Measurements from ENCODE around the gene ITGB2. TPM values are rescaled to one million over a fixed set of nuclear protein-coding genes. Genes with fewer than 3 reads are reported as not detected.
A peak's percentile ranks its signal among the peaks of the same experiment; 100 is the strongest.

ITGB2 gene
- total and polyA plus RNA-seq, 3 experiments from 2014 or later, result 159 to 847 (median 165) TPM

DNA sequence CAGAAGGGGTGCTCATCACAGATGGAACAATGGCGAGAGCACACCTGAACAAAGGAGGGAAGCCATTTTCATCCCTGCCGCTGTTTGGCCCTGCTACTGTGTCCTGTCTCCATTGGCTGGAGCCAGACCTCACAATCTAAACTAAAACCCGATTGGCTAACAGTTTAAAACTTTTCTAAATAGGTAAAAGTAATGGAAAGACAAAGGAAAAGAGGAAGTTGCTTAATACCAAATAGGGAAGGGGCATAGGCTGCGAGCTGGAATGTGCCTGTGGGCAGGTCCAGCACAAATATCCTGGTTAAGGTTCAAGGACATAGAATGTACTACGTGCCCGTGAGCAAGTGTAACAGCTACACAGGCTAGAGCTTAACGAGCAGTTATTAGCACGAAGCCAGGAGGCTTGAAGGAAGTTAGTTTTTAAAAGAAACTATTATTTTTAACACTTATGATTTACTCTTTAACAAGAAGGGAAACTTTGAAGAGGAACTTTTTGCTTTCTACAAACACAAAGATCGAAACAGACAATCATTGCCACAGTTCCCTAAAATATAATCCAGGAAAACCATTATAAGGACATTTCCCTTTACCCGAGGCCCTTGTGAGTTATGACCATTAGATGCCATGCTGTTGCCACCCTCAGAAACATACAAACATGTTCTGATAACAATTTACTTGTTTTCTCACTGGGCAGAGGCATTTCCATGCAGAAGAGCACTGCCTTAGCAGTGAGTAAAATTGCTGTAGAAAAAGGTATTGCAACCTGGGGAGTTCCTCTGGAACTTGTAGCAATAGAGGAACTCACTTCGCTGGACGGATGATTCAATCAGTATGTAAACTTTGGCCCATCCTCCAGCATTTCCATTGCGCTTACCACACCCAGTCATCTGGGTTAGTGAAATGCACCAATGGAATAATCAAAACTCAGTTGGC lies 42.4 kb downstream of the ITGB2 start:
- Histone ChIP-seq H3K36me3 (ENCODE audit: insufficient read depth, low read length) (no peaks in the 10 kb centered on the region), H3K27me3 (ENCODE audit: insufficient read depth, low read length, poor library complexity, severe bottlenecking) (no peaks in the 10 kb centered on the region), H3K27ac (ENCODE audit: low read depth, low read length) (peak overlapping the region; percentile 51), H3K4me3 (ENCODE audit: low read length) (no peak overlapping the region), H3K4me1 (ENCODE audit: insufficient read depth, low read length) (peaks cover 31% of the 10 kb centered on the region), H3K9me3 (ENCODE audit: low read length) (no peaks in the 10 kb centered on the region)
- no peak overlapping the region for H3K27ac Mint-ChIP-seq
- POLR2A ChIA-PET, result no interaction called here
- peaks cover 0 to 7% (median 0%) of the 10 kb centered on the region in 3 donors for H3K36me3 Mint-ChIP-seq
- H3K9me3 Mint-ChIP-seq, result no peaks in the 10 kb centered on the region
- H3K27me3 Mint-ChIP-seq, result no peaks in the 10 kb centered on the region
- DNase-seq, result no peak
- H3K4me3 Mint-ChIP-seq, result no peak overlapping the region
- CTCF ChIA-PET, result no interaction called here
- H3K4me1 Mint-ChIP-seq, result peaks cover 32 to 44% (median 40%) of the 10 kb centered on the region in 3 donors

DNA sequence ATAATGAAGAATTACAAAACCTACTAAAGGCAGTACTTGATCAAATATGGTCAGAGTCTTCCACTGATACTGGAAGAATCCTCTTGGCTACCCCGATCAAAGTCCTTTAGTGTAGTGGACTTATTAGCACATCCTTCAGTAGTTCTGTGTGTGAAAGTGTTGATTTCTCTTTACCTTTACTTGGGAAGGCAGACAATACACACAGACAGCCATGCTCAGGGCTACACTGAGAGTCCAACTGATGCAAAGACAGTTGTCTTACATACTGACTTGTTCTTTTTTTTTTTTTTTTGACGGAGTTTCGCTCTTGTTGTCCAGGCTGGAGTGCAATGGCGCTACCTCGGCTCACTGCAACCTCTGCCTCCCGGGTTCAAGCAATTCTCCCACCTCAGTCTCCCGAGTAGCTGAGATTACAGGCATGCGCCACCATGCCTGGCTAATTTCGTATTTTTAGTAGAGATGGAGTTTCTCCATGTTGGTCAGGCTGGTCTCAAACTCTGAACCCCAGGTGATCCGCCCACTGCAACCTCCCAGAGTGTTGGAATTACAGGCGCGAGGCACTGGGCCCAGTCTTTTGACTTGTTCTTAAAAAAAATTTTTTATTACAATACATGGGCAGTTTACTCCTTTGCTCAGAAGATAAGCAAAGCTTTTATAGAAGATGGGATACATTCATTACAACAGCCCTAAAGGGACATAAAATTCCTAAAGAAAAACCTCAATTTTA lies 43.7 kb downstream of the ITGB2 start:
- no peak overlapping the region for H3K27ac ChIP-seq (ENCODE audit: low read depth, low read length)
- DNase-seq, result no peak
- H3K36me3 ChIP-seq (ENCODE audit: insufficient read depth, low read length), result no peaks in the 10 kb centered on the region
- Mint-ChIP-seq H3K4me3 (peak overlapping the region in 1 of 7 donors; percentile 66), H3K27me3 (no peaks in the 10 kb centered on the region), H3K4me1 (peaks cover 35 to 48% (median 43%) of the 10 kb centered on the region in 3 donors), H3K36me3 (peaks cover 0 to 15% (median 0%) of the 10 kb centered on the region in 3 donors), H3K9me3 (no peaks in the 10 kb centered on the region), H3K27ac (peak overlapping the region in 1 of 8 donors; percentile 52)
- no peaks in the 10 kb centered on the region for H3K27me3 ChIP-seq (ENCODE audit: insufficient read depth, low read length, poor library complexity, severe bottlenecking)
- CTCF ChIA-PET, result interaction anchor here (1.0 to 1.5 kb wide), 2 partner anchors 11 to 18 kb away, joined by 3 to 5 read pairs; no protein-coding TSS in a partner anchor
- H3K4me3 ChIP-seq (ENCODE audit: low read length), result no peak overlapping the region
- H3K9me3 ChIP-seq (ENCODE audit: low read length), result no peaks in the 10 kb centered on the region
- peaks cover 34% of the 10 kb centered on the region for H3K4me1 ChIP-seq (ENCODE audit: insufficient read depth, low read length)
- POLR2A ChIA-PET, result no interaction called here

DNA sequence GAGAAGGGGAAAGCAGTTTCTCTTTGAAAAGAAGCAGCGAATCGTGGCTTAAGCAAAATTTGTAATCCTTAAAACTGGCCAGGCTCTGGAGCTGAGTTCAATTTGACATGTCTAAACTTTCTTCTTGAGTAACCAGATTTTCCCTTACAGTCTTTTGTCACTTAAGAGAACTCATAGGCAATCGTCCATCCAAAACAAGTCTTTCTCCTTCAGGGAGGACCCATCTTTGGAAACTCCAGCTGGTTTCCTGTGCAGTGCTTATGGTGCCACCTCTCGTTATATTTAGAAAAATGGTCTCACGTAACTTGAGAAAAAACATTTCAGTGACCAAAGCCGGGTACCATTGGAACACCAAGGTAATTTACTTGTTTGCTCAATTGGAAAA lies 45.4 kb downstream of the ITGB2 start:
- no peaks in the 10 kb centered on the region for H3K9me3 Mint-ChIP-seq
- H3K27me3 Mint-ChIP-seq, result no peaks in the 10 kb centered on the region
- Histone ChIP-seq H3K4me1 (ENCODE audit: insufficient read depth, low read length) (peaks cover 34% of the 10 kb centered on the region), H3K27me3 (ENCODE audit: insufficient read depth, low read length, poor library complexity, severe bottlenecking) (no peaks in the 10 kb centered on the region), H3K9me3 (ENCODE audit: low read length) (no peaks in the 10 kb centered on the region), H3K36me3 (ENCODE audit: insufficient read depth, low read length) (no peaks in the 10 kb centered on the region), H3K4me3 (ENCODE audit: low read length) (peak overlapping the region; percentile 74), H3K27ac (ENCODE audit: low read depth, low read length) (no peak overlapping the region)
- ChIA-PET POLR2A (interaction anchor here (0.7 to 3.8 kb wide), 6 partner anchors 11 to 74 kb away, joined by 3 to 25 read pairs (median 14); partner anchors contain the start of gene SUMO3), CTCF (interaction anchor here (1.1 to 1.6 kb wide), 11 partner anchors 8 to 82 kb away, joined by 3 to 11 read pairs (median 4); partner anchors contain the start of genes SLX9 and UBE2G2)
- H3K27ac Mint-ChIP-seq, result peak overlapping the region; percentile 91 to 99 (median 94)
- H3K4me1 Mint-ChIP-seq, result peaks cover 39 to 49% (median 47%) of the 10 kb centered on the region in 3 donors
- H3K36me3 Mint-ChIP-seq, result peaks cover 0 to 17% (median 0%) of the 10 kb centered on the region in 3 donors
- peak overlapping the region; percentile 87 to 96 (median 93) for H3K4me3 Mint-ChIP-seq
- DNase-seq, result peak in 1 of 5 donors; percentile 41

DNA sequence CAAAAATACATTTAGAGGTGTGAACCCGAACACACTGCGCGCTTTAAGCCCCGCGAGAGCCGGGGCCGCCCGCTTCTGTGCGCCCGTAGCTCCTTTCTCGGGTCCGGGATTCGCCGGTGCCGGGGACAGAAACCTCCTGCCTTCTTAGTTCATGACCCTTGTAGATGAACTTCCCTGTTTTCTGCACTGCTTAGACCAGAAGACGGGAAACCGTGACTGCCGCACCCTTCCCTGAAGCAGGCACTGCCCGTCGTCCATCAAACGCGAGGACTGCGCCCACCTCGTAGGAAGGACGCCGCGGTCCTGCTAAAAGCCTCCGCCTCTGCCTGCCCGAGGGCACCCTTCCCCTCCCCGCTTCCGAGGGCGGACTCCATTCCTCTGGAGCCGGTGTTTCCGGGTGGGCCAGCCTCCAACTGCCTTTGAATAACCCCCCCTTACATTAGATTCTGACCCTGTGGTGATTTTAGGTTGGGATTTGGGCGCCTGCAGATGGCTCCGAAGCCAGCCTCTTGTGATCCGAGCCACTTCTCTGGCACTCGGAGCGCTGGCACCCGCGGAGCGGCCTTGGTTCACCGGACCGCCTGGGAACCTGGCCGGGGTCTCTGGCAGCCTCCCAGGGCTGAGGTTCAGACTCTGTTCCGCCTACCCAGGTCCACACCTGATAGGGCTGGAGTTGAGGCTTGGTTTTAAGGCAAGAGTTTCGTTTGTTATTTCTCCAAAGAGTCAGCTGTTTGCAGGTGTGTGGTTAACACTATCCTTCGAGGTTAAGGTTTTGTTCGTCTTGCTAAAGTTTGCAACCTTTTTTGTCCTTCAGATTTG lies 46.0 kb downstream of the ITGB2 start:
- no peaks in the 10 kb centered on the region for H3K27me3 Mint-ChIP-seq
- H3K4me1 Mint-ChIP-seq, result peaks cover 45 to 55% (median 53%) of the 10 kb centered on the region in 3 donors
- H3K4me3 Mint-ChIP-seq, result peak overlapping the region; percentile 87 to 96 (median 93)
- H3K27me3 ChIP-seq (ENCODE audit: insufficient read depth, low read length, poor library complexity, severe bottlenecking), result no peaks in the 10 kb centered on the region
- H3K9me3 ChIP-seq (ENCODE audit: low read length), result no peaks in the 10 kb centered on the region
- H3K27ac ChIP-seq (ENCODE audit: low read depth, low read length), result peak overlapping the region; percentile 74
- no peaks in the 10 kb centered on the region for H3K36me3 ChIP-seq (ENCODE audit: insufficient read depth, low read length)
- H3K4me1 ChIP-seq (ENCODE audit: insufficient read depth, low read length), result peaks cover 37% of the 10 kb centered on the region
- ChIA-PET CTCF (interaction anchor here (0.7 to 3.7 kb wide), 18 partner anchors 9 to 254 kb away, joined by 3 to 19 read pairs (median 5); partner anchors contain the start of genes SLX9 and UBE2G2), POLR2A (interaction anchor here (0.7 to 3.8 kb wide), 15 partner anchors 8 to 574 kb away, joined by 3 to 25 read pairs (median 6); partner anchors contain the start of genes SLX9, SUMO3 and UBE2G2)
- no peaks in the 10 kb centered on the region for H3K9me3 Mint-ChIP-seq
- H3K4me3 ChIP-seq (ENCODE audit: low read length), result peak overlapping the region; percentile 74
- peak; percentile 37 to 71 (median 52) for DNase-seq
- peaks cover 0 to 17% (median 0%) of the 10 kb centered on the region in 3 donors for H3K36me3 Mint-ChIP-seq
- H3K27ac Mint-ChIP-seq, result peak overlapping the region; percentile 91 to 99 (median 94)

DNA sequence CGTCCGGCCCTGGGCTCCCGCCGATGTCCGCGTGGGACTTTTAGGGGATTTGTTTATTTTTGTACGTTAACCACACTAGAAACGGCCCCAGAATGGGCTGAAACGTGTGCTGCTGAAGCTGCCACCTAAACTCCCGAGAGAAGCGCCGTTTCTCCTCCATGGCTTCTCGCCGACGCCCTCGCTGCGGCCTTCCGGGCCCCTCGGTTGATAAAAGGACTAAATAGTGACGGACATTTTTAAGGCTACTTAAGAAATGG lies 46.5 kb downstream of the ITGB2 start:
- no peaks in the 10 kb centered on the region for H3K36me3 ChIP-seq (ENCODE audit: insufficient read depth, low read length)
- Mint-ChIP-seq H3K4me3 (peak overlapping the region; percentile 87 to 96 (median 93)), H3K9me3 (no peaks in the 10 kb centered on the region), H3K27me3 (no peaks in the 10 kb centered on the region), H3K36me3 (peaks cover 0 to 17% (median 0%) of the 10 kb centered on the region in 3 donors), H3K27ac (peak overlapping the region; percentile 91 to 99 (median 94)), H3K4me1 (peaks cover 48 to 60% (median 56%) of the 10 kb centered on the region in 3 donors)
- ChIA-PET CTCF (interaction anchor here (0.7 to 3.7 kb wide), 11 partner anchors 18 to 254 kb away, joined by 3 to 19 read pairs (median 5); partner anchors contain the start of gene UBE2G2), POLR2A (interaction anchor here (0.6 to 3.8 kb wide), 16 partner anchors 9 to 573 kb away, joined by 3 to 25 read pairs (median 6); partner anchors contain the start of genes SLX9, SUMO3 and UBE2G2)
- no peaks in the 10 kb centered on the region for H3K9me3 ChIP-seq (ENCODE audit: low read length)
- DNase-seq, result no peak
- H3K27me3 ChIP-seq (ENCODE audit: insufficient read depth, low read length, poor library complexity, severe bottlenecking), result no peaks in the 10 kb centered on the region
- H3K4me3 ChIP-seq (ENCODE audit: low read length), result peak overlapping the region; percentile 74
- peak overlapping the region; percentile 74 for H3K27ac ChIP-seq (ENCODE audit: low read depth, low read length)
- peaks cover 42% of the 10 kb centered on the region for H3K4me1 ChIP-seq (ENCODE audit: insufficient read depth, low read length)

DNA sequence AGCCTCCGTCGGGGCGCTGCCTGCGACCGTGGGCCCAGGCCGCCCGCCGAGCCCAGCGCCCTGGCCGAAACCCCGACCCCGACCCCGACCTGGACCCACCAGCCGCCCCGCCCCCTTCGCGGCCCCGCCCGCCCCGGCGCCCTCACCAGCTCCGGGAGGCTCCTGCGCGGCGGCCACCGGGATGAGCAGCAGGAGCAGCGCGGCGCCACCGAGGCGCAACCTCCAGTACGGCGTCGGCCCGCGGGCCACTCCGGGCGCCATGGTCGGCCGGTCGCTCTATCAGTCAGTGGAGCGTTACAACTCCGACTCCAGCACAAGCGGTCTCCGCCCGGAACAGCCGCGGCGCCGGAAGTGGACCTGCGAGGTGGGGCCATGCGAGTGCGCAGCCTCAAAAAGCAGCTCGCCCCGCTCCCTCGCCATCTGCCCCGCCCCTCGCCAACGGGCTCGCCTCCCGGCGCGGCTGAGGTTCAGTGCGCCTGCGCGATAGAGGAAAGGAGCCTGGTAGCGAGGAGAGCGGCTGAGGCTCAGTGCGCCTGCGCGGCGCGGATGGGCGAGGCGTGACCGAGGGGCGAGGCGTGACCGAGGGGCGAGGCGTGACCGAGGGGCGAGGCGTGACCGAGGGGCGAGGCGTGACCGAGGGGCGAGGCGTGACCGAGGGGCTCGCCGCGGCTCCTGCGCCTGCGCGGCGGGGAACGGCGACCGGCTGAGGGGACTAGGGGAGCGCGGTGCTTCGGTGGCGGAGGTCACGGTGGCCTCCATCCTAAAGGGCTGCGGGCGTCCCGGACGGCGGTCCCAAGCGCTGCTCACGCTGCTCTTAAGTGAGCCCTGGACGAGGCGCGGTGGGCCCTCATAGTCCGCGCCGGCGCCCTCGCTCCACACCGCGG lies 47.1 kb downstream of the ITGB2 start, which contains the start of gene PTTG1IP:
Gene PTTG1IP (minus strand): TSS at position 335 of the 884 bp plus-strand sequence. CDS start 74 bp downstream, at position 261.
- peak within 1 kb of the TSS; percentile 74 for H3K4me3 ChIP-seq (ENCODE audit: low read length)
- H3K27me3 Mint-ChIP-seq, result no peaks in the 10 kb centered on the region
- peak within 1 kb of the TSS; percentile 91 to 99 (median 95) for H3K27ac Mint-ChIP-seq
- no peaks in the 10 kb centered on the region for H3K9me3 Mint-ChIP-seq
- no peaks in the 10 kb centered on the region for H3K9me3 ChIP-seq (ENCODE audit: low read length)
- POLR2A ChIA-PET, result interaction anchor here (0.6 to 3.8 kb wide), 18 partner anchors 10 to 573 kb away, joined by 3 to 25 read pairs (median 6); partner anchors contain the start of genes SLX9, SUMO3 and UBE2G2
- peaks cover 48% of the 10 kb centered on the region for H3K4me1 ChIP-seq (ENCODE audit: insufficient read depth, low read length)
- H3K36me3 ChIP-seq (ENCODE audit: insufficient read depth, low read length), result no peaks in the 10 kb centered on the region
- H3K4me1 Mint-ChIP-seq, result peaks cover 53 to 65% (median 62%) of the 10 kb centered on the region in 3 donors
- CTCF ChIA-PET, result interaction anchor here (0.7 to 3.7 kb wide), 13 partner anchors 19 to 255 kb away, joined by 3 to 19 read pairs (median 5); partner anchors contain the start of gene UBE2G2
- H3K27me3 ChIP-seq (ENCODE audit: insufficient read depth, low read length, poor library complexity, severe bottlenecking), result no peaks in the 10 kb centered on the region
- H3K36me3 Mint-ChIP-seq, result peaks cover 0 to 18% (median 0%) of the 10 kb centered on the region in 3 donors
- DNase-seq, result peak; percentile 99 to 100 (median 99)
- H3K4me3 Mint-ChIP-seq, result peak within 1 kb of the TSS; percentile 93 to 97 (median 94)
- peak within 1 kb of the TSS; percentile 74 for H3K27ac ChIP-seq (ENCODE audit: low read depth, low read length)
